Bronchial epithelial cell (primary cell): ENCODE measurements around the gene LIPG. TPM values are rescaled to one million over a fixed set of nuclear protein-coding genes. Genes with fewer than 3 reads are reported as not detected.

Experiments
- DNase-seq: peaks from one replicate; pipeline ENCODE4 v3.0.0-alpha.2; 2010; ENCODE audit warnings: low read depth
- FAIRE-seq: peaks from 2 replicates; lab custom pipeline; 2011; peaks lifted over from hg19 to GRCh38; lab: Jason Lieb, UNC
- H3K27me3 ChIP-seq: 2 replicates; pipeline ENCODE4 v1.5.1; 2011; ENCODE audit warnings: low read length; ENCODE audit not compliant: control insufficient read depth, insufficient read depth
- H3K36me3 ChIP-seq: 2 replicates; pipeline ENCODE4 v1.5.1; 2011; ENCODE audit warnings: low read length; ENCODE audit not compliant: control insufficient read depth, insufficient read depth
- H3K4me3 ChIP-seq: 2 replicates; pipeline ENCODE4 v1.5.1; 2011; ENCODE audit warnings: mild to moderate bottlenecking, low read depth, low read length, control low read depth
- CTCF ChIP-seq: IDR thresholded peaks from 2 replicates; pipeline ENCODE4 v1.5.1; 2011; ENCODE audit warnings: mild to moderate bottlenecking, moderate library complexity, low read length, control low read depth, inconsistent platforms; ENCODE audit not compliant: insufficient read depth, severe bottlenecking
- total RNA-seq: library from RNA; depleted of rRNA; stranded (reverse); fragments of >200 nt; gene quantifications from 2 replicates; pipeline ENCODE4 v1.2.1, GENCODE V29; 2014

LIPG gene
- total RNA-seq, 1 donor from 2014 or later = 9.5 TPM

- no peaks in the 10 kb centered on the region for H3K36me3 ChIP-seq
- TF ChIP-seq CTCF = no peak
- H3K27me3 ChIP-seq = no peaks in the 10 kb centered on the region
- FAIRE-seq (no peak), DNase-seq (no peak)
- H3K4me3 ChIP-seq = no peak overlapping the region
These were observed 85.8 kb downstream of the LIPG start for GRCh38 chr18:49647496-49648168.

- DNase-seq = no peak
- no peak for TF ChIP-seq CTCF
- H3K36me3 ChIP-seq = no peaks in the 10 kb centered on the region
- H3K4me3 ChIP-seq = no peak overlapping the region
- H3K27me3 ChIP-seq = no peaks in the 10 kb centered on the region
- no peak for FAIRE-seq
These were observed 86.5 kb downstream of the LIPG start for GRCh38 chr18:49648326-49648725.

Other genes with a start within 250 kb of the LIPG start
- gene DYM, start 101.4 kb upstream of the LIPG start, total RNA-seq = 24.3 and 26.1 TPM in 2 replicates
- 9.0 and 14.3 TPM in 2 replicates for gene C18orf32, start 74.8 kb upstream of the LIPG start, total RNA-seq
- gene RPL17, start 69.6 kb upstream of the LIPG start, total RNA-seq = 2,687 and 3,922 TPM in 2 replicates